Measurements from ENCODE around the gene SYNGR1. TPM values are rescaled to one million over a fixed set of nuclear protein-coding genes. Genes with fewer than 3 reads are reported as not detected.

Gene SYNGR1
- polyA plus RNA-seq, 2 of the 4 experiments (the other 2 are of a cell fraction): 6.7 to 14.5 TPM

- peak; percentile 68 to 73; a peak in 4 of 5 replicates for TF ChIP-seq JUN (IDR thresholded peaks at IDR 0.05)
- no peak for TF ChIP-seq BHLHE40 (IDR thresholded peaks at IDR 0.05; ENCODE audit: low read depth, low read length)
- TF ChIP-seq, protein P1, sequence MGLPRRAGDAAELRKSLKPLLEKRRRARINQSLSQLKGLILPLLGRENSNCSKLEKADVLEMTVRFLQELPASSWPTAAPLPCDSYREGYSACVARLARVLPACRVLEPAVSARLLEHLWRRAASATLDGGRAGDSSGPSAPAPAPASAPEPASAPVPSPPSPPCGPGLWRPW (IDR thresholded peaks at IDR 0.05): 0 out of 2 replicates have a peak, but pooled peaks have one; percentile 42
These were observed 41.0 kb upstream of the SYNGR1 start (continued) for GRCh38 chr22:39308614-39309363.

DNA sequence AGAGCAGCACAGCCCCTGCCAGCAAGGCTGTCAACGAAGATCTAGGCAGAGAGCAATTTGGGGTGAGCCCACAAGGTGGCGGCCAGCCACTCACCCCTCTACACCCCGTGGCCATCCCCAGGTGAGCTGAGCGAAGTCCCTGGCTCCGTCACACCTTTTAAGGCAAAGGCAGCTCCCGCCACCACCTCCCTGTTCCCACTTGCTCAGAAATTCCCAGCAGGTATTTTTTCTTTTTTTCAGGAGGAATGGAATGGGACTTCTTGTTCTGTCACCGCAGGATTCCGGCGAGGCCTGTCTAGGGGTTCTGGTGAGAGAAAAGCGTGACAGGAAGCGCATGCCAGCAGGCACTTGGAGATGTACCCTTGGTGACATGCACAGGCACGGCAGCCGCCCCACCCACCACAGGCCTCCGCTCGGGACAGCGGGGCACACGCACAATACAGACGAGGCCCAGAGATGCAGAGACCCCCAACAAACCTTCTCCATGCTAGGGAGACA, 40.4 kb upstream of the SYNGR1 start:
- FAIRE-seq (no peak), DNase-seq (ENCODE audit: low read depth in 1 of 2, low spot score in 1 of 2) (no peak), ATAC-seq (peak; percentile 41 to 48)
- 53% methylated on average over 12 of the region's 18 CpGs for whole genome bisulfite sequencing (ENCODE audit: missing lambda C conversion rate)
- Histone ChIP-seq H3K9me3 (no peaks in the 10 kb centered on the region), H3K27ac (peak overlapping the region; percentile 94 to 95), H3K4me1 (peaks cover 57% of the 10 kb centered on the region), H3K4me2 (peak overlapping the region; percentile 83), H3K4me3 (no peak overlapping the region)
- TF ChIP-seq RAD21 (conservative IDR thresholded peaks at IDR 0.05 in 1 of 2, IDR thresholded peaks at IDR 0.05 in 1 of 2) (0 out of 5 replicates have a peak, but pooled peaks of 1 of the 2 experiments have one; percentile 1), JUNB (IDR thresholded peaks at IDR 0.05) (no peak)
- POLR2A ChIA-PET: interaction anchor here (1.2 to 3.4 kb wide), 2 partner anchors 10 to 157 kb away, joined by 3 to 33 read pairs; partner anchors contain the start of genes CBX7 and RPL3
- CTCF ChIA-PET: interaction anchor here (0.6 to 4.6 kb wide), 12 partner anchors 9 to 138 kb away, joined by 3 to 96 read pairs (median 4); partner anchors contain the start of gene PDGFB

- Histone ChIP-seq H3K4me3 (no peak overlapping the region), H3K4me2 (peak overlapping the region; percentile 83), H3K9me3 (no peaks in the 10 kb centered on the region), H3K27ac (peak overlapping the region; percentile 94 to 95), H3K4me1 (peaks cover 64% of the 10 kb centered on the region)
- FAIRE-seq (no peak), DNase-seq (ENCODE audit: low read depth in 1 of 2, low spot score in 1 of 2) (no peak), ATAC-seq (peak; percentile 17 to 20; a peak in 5 of 6 replicates)
- TF ChIP-seq CEBPB (IDR thresholded peaks at IDR 0.05) (peak in 1 of 2 experiments; percentile 29; a peak in 1 of 4 replicates), BCL3 (IDR thresholded peaks at IDR 0.05) (0 out of 3 replicates have a peak, but pooled peaks have one; percentile 15), MAZ (IDR thresholded peaks at IDR 0.05; ENCODE audit: borderline replicate concordance, low read depth, low read length) (no peak)
- WGBS (ENCODE audit: missing lambda C conversion rate): 80% methylated on average over 9 of the region's 16 CpGs
- ChIA-PET POLR2A (interaction anchor here (0.6 to 3.4 kb wide), 4 partner anchors 10 to 175 kb away, joined by 3 to 33 read pairs (median 4); partner anchors contain the start of genes CBX7 and RPL3), CTCF (interaction anchor here (0.9 to 4.6 kb wide), 20 partner anchors 8 to 219 kb away, joined by 3 to 96 read pairs (median 4); partner anchors contain the start of gene PDGFB)
These were observed 39.7 kb upstream of the SYNGR1 start for GRCh38 chr22:39309881-39310714.

GRCh38 chr22:39311592-39312400, 38.0 kb upstream of the SYNGR1 start:
- FAIRE-seq: no peak
- no peak overlapping the region for H3K4me2 ChIP-seq
- WGBS (ENCODE audit: missing lambda C conversion rate): 78% methylated on average over 12 of the region's 19 CpGs
- H3K27ac ChIP-seq: peak overlapping the region in 1 of 2 experiments; percentile 44; a peak in 2 of 6 replicates
- no peaks in the 10 kb centered on the region for H3K9me3 ChIP-seq
- peaks cover 76% of the 10 kb centered on the region for H3K4me1 ChIP-seq
- POLR2A ChIA-PET: interaction anchor here (0.7 to 3.4 kb wide), 3 partner anchors 8 to 177 kb away, joined by 3 to 33 read pairs (median 5); partner anchors contain the start of gene RPL3
- CTCF ChIA-PET: interaction anchor here (0.7 to 4.6 kb wide), 21 partner anchors 8 to 217 kb away, joined by 3 to 96 read pairs (median 3); partner anchors contain the start of gene RPL3
- peak; percentile 0; a peak in 3 of 6 replicates for ATAC-seq
- no peak overlapping the region for H3K4me3 ChIP-seq
- no peak for DNase-seq (ENCODE audit: low read depth in 1 of 2, low spot score in 1 of 2)
- TF ChIP-seq ELK1 (IDR thresholded peaks at IDR 0.05; ENCODE audit: low read depth, low read length) (no peak), CHD2 (IDR thresholded peaks at IDR 0.05; ENCODE audit: low read length, partially characterized antibody) (no peak), MYC (IDR thresholded peaks at IDR 0.05; ENCODE audit: borderline replicate concordance, low read length) (no peak), EHF (CRISPR knock-in tag; IDR thresholded peaks at IDR 0.05) (no peak), EP300 (IDR thresholded peaks at IDR 0.05) (no peak), SREBF2 (IDR thresholded peaks at IDR 0.05) (no peak), POLR2A (IDR thresholded peaks at IDR 0.05; ENCODE audit: low read length) (no peak), RFX5 (IDR thresholded peaks at IDR 0.05) (no peak), JUN (IDR thresholded peaks at IDR 0.05) (peak in 1 of 2 experiments; percentile 53; a peak in 1 of 5 replicates), E2F6 (IDR thresholded peaks at IDR 0.05; ENCODE audit: borderline replicate concordance, low read depth) (no peak), FOSB (CRISPR knock-in tag; IDR thresholded peaks at IDR 0.05) (peak; percentile 75; the same call in 1 of the 2 replicates), MAFK (IDR thresholded peaks at IDR 0.05; ENCODE audit: partially characterized antibody) (no peak), GATA3 (IDR thresholded peaks at IDR 0.05; ENCODE audit: borderline replicate concordance) (no peak), ZC3H11A (IDR thresholded peaks at IDR 0.05) (no peak)
- TF ChIP-seq, protein P2, sequence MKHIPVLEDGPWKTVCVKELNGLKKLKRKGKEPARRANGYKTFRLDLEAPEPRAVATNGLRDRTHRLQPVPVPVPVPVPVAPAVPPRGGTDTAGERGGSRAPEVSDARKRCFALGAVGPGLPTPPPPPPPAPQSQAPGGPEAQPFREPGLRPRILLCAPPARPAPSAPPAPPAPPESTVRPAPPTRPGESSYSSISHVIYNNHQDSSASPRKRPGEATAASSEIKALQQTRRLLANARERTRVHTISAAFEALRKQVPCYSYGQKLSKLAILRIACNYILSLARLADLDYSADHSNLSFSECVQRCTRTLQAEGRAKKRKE (CRISPR knock-in tag; IDR thresholded peaks at IDR 0.05; ENCODE audit: low read depth): no peak

Measured in A549 (cell line).